ENCODE results near the gene IL17RC.

DNA sequence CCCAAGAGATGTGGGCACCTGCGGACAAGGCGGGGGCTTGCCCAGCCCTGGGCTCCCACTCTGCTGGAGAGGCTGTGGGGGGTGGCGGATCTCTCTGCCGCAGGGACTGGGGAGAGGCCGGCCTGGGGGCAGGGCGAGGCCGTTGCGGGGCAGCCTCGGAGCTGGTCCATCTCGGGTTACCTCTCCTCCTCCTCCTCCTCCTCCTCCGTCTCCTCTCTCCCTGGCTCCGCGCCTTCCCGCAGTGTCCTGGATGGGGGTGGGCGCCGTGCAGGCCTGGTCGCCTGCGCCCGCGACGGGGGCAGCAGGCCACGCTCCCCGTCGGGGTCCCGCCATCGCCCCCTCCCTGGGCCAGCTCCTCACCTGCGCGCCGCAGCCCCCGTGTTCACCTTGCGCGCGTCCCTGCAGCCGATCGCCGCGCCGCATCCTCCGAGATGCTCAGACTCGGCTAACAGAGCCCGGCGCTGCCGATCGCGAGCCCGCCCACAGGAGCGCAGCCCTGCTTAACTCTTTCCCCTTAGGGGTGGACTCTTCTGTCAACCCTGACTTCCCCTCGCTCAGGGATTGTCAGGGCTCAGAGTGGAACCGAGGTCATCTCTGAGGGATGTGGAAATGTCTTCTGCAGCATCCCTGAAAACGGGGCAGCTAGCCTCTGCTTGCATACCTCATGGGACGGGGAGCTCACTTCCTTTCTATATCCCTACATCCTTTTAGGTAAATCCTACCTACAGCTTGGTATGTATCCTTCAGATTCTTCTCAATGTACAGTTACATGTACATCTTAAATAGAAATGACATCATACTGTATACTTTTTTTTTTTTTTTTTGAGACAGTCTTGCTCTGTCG lies 35.3 kb downstream of the IL17RC start, which contains the start of gene PRRT3:
- TF ChIP-seq RNF2 (IDR thresholded peaks at IDR 0.05; ENCODE audit: borderline replicate concordance, low read depth, low read length, missing control alignments, poor library complexity, severe bottlenecking) (no peak), KDM1A (IDR thresholded peaks at IDR 0.05; ENCODE audit: borderline replicate concordance, low read length) (peak; percentile 100), JUND (IDR thresholded peaks at IDR 0.05; ENCODE audit: low read length) (no peak), CREB1 (IDR thresholded peaks at IDR 0.05) (peak; percentile 17; the same call in 1 of the 2 replicates), POLR2A (IDR thresholded peaks at IDR 0.05; ENCODE audit: control extremely low read depth in 1 of 2, low read depth in 2 of 2, low read length in 2 of 2) (peak in 1 of 2 experiments; percentile 41; a peak in 1 of 3 replicates), POLR2AphosphoS5 (IDR thresholded peaks at IDR 0.05; ENCODE audit: low read depth, low read length) (peak; percentile 15; the same call in 1 of the 2 replicates), JUN (IDR thresholded peaks at IDR 0.05; ENCODE audit: low read depth, low read length) (no peak), SP1 (IDR thresholded peaks at IDR 0.05; ENCODE audit: low read depth, low read length) (peak; percentile 26; the same call in 1 of the 2 replicates), TAF1 (IDR thresholded peaks at IDR 0.05; ENCODE audit: low read depth, low read length) (0 out of 2 replicates have a peak, but pooled peaks have one; percentile 20), SAP30 (IDR thresholded peaks at IDR 0.05; ENCODE audit: insufficient read depth, insufficient replicate concordance, low read length) (no peak), PHF8 (conservative IDR thresholded peaks at IDR 0.05; ENCODE audit: low read depth, low read length) (peak; percentile 80), EGR1 (IDR thresholded peaks at IDR 0.05; ENCODE audit: borderline replicate concordance, low read depth, low read length) (no peak)
- TF ChIP-seq, protein P1, sequence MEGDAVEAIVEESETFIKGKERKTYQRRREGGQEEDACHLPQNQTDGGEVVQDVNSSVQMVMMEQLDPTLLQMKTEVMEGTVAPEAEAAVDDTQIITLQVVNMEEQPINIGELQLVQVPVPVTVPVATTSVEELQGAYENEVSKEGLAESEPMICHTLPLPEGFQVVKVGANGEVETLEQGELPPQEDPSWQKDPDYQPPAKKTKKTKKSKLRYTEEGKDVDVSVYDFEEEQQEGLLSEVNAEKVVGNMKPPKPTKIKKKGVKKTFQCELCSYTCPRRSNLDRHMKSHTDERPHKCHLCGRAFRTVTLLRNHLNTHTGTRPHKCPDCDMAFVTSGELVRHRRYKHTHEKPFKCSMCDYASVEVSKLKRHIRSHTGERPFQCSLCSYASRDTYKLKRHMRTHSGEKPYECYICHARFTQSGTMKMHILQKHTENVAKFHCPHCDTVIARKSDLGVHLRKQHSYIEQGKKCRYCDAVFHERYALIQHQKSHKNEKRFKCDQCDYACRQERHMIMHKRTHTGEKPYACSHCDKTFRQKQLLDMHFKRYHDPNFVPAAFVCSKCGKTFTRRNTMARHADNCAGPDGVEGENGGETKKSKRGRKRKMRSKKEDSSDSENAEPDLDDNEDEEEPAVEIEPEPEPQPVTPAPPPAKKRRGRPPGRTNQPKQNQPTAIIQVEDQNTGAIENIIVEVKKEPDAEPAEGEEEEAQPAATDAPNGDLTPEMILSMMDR (IDR thresholded peaks at IDR 0.05; ENCODE audit: control extremely low read depth in 1 of 3, insufficient read depth in 1 of 3, low read depth in 1 of 3, low read length in 3 of 3): no peak
